IMR-90 (cell line): ENCODE data around the gene RNF41.
A peak's percentile ranks its signal among the peaks of the same experiment; 100 is the strongest.

ENCODE experiments used
- CTCF ChIP-seq: conservative IDR thresholded peaks from 2 replicates; pipeline ENCODE4 v1.5.1; 2012; ENCODE audit warnings: mild to moderate bottlenecking, low read depth, low read length, improper control_type of control experiment
- FOS ChIP-seq: fragments of 150-350 bp; IDR thresholded peaks from 2 replicates; pipeline ENCODE4 v1.6.1; 2016; ENCODE audit warnings: low read depth, low read length
- POLR2A ChIP-seq: IDR thresholded peaks from 2 replicates; pipeline ENCODE4 v1.6.1; 2012; ENCODE audit warnings: mild to moderate bottlenecking, low read depth, low read length
- RAD21 ChIP-seq: IDR thresholded peaks from 2 replicates; pipeline ENCODE4 v1.6.1; 2012; ENCODE audit warnings: low read length, improper control_type of control experiment

GRCh38 chr12:56266693-56267442 is 45.1 kb upstream of the RNF41 start, which contains the start of gene COQ10A:
- TF ChIP-seq CTCF (peak; percentile 59), POLR2A (peak; percentile 87), RAD21 (no peak; the same call in 1 of the 2 replicates), FOS (no peak)
